Activated CD4-positive, alpha-beta T cell treated with anti-CD3 and anti-CD28 coated beads for 1 hour (primary cell): Measurements from ENCODE around the gene CCR2.
"Not testable (repeated sequence)": the region's sequence is repeated elsewhere in the genome, so short reads cannot be mapped to it uniquely, and the experiment has no call there.

Experiments
- DNase-seq: peaks from one replicate; pipeline ENCODE4 v3.0.0-alpha.2; 2020

The CCR2 gene

DNA sequence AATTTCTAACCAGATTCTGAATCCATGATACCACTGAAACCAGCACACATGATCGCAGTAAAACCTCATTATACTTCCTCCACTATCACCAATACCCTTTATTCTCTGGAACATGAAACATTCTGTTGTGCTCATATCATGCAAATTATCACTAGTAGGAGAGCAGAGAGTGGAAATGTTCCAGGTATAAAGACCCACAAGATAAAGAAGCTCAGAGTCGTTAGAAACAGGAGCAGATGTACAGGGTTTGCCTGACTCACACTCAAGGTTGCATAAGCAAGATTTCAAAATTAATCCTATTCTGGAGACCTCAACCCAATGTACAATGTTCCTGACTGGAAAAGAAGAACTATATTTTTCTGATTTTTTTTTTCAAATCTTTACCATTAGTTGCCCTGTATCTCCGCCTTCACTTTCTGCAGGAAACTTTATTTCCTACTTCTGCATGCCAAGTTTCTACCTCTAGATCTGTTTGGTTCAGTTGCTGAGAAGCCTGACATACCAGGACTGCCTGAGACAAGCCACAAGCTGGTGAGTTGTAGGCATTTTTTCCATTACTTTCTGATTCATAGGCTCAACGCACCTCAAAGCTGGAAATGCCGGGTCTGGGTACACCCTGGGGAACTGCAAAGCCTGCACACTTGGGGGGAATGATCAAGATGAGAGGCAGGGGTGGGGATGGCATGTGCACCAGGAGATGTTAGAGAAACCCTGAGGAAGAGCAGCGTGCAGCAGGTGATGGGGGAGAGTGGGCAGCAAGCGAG, at the start of gene CCR2:
Gene CCR2 (plus strand): TSS at position 465 of the 764 bp plus-strand sequence. CDS start 3,417 bp downstream, outside the sequence.
- no peak for DNase-seq

DNA sequence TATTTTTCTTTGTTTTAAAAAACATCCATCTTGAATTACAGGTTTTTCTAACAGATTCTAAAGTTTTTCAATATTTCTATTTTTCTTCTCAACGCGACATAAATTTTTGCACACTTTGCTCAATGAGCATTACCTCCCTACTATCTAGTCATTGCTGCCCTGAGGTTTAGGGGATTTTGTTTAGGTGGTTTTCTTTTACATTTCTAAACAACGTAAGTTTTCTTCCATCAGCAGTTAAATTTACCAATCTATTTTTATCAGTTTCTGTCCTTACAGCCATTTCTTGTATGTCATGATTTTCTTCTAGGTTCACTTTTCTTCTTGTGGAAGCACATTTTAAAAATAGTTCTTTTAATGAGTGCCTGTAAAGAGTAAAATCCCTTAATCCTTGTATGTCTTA, 49.2 kb upstream of the CCR2 start:
- no peak for DNase-seq

DNA sequence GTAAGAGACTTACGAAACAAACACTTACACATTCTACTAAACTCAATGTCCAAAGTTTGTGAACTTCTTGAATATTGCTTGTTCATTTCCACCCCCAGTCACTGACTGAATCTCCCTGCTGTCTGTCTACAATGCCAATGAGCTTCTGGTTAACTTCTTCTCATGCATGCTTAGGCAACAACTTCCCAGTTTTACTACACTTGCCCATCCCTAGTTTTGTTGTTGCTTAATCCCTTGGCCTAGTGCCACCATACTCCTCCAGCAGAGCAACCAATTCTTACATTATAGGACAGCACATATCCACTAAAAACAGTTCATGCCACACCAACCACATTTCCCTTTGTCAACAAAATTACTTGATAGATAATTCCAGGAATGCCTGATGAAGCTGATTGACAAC, 40.9 kb upstream of the CCR2 start:
- no peak for DNase-seq

DNA sequence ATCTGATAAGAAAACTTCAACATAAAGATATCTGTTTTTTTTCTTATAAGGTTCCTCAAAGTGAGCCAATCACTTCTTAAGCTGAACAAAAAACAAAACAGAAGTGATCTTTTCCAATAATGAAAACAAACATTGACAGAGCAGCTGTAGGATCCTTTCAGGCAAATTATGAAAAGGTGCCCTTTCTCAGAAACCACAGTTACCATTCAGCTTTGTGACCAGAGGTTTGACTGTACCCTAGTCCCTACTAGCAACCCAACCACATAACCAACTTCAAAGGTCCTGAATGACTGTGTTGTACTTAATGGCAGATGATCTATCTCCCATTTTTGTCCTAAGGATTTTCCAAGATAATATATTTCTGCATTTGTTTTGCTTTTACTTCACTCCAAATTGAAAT, 39.4 kb upstream of the CCR2 start:
- no peak for DNase-seq

DNA sequence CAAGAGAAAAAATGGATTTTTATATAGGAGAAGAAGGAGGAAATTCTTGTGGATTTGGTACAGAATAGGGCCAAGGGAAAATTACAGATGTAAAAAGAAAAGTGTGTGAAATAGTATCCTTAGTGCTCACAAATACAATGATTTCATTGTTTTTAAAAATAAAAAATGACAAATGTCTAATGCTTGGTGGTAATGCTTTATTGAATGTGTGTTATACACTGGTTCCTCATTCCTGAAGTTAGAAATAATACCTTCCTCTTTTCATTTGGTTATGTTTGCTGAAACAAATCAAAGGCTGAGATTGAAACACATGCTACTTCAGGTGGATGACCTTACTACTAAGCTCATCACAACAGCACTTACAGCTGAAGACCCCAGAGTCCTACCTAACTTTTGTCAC, 37.7 kb upstream of the CCR2 start:
- no peak for DNase-seq

DNA sequence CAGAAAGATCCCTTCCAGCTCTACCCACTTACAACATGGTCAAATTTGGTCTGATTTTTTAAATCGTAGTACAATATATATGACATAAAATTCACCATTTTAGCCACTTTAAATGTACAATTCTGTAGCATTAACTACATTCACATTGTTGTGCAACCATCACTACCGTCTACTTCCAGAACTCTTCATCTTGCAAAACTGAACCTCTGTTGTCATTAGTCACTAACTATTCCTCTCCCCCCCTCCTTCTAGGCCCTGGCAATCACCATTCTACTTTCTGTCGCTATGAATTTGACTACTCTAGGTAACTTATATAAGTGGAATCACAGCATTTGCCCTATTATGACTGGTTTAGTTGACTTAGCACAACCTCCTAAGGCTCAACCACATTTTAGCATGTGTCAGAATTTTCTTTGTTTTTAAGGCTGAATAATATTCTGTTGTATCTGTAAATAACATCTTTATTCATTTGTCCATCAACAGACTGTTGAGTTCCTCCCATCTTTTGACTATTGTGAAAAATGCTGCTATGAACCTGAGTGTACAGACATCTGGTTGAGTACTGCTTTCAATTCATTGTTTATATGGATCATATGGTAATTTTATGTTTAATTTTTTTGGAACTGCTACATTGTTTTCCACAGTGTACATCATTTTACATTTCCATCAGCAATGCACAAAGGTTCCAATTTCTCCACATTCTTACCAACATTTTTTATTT, 35.5 kb upstream of the CCR2 start:
- DNase-seq = no peak

DNA sequence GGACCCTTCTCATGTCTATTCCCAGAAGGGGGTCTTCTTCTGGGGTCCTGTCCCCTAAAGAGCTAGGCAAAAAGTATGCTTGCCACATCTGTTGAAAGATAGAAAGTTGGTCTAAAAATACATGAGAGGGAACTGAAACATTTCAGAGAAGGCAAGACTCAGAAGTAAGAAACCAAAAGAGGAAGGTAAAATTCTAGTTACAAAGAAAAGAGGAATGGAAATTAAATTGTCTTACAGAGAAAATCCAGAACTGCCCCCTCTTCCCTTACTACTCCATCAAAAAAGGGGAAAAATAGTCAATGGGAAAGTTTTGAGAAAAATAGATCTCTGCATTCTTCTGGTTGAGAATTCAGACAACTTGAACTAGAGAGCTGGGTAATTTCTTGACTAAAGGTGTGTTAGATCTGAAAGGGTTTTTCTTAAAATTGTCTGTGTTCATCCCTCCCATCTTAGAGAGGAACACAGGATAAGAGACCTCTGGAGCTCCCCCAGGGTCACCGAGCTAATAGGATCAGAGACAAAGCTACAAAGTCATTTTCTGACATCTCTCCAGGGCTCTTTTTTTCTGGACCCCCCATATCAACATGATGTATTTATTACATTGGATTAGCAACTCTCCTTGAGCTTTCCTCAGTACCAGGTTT, 32.3 kb upstream of the CCR2 start:
- DNase-seq = no peak

DNA sequence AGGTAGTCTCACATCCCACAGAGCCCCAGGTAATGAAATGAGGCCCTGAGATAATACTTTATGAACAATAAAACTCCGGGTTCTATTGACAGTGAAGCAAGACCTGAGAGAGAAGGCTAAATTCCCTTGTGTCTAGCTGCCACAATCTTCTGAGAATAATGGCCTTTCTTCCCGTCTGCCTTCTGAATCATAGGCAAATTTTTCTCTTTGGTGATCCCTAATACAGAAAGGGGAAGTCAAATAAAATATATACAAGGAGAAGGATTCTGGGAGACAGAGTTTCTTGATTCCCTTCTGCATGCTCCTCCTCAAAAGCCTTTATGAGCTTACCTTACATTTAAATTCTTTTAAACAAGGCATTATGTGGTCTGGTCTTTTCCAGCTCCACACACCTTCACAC, 29.9 kb upstream of the CCR2 start:
- DNase-seq = no peak

DNA sequence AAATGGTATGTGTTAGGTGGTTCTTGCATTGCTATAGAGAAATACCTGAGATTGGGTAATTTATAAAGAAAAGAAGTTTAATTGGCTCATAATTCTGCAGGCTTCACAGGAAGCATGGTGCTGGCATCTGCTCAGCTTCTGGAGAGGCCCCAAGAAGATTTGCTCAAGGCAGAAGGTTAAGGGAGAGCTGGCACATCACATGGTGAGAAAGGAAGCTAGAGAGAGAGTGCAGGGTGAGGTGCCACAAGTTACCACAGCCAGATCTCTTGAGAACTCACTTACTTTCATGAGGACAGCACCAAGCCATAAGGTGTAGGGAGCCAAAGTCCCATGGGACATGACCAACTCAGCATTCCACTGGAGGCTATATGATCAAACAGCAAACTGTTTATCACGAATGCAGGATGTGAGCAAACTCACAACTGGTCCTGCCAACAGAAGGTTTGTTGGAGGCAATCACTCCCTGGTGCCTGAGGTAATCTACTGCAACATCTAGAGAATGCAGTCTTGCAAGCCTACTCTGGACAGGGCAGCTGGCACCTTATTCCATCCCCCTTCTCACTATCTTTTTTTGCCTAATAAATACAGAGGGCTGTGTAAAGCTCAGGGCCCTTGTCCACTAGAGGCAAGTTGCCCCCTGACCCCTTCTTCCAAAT, 28.1 kb upstream of the CCR2 start:
- DNase-seq = no peak

DNA sequence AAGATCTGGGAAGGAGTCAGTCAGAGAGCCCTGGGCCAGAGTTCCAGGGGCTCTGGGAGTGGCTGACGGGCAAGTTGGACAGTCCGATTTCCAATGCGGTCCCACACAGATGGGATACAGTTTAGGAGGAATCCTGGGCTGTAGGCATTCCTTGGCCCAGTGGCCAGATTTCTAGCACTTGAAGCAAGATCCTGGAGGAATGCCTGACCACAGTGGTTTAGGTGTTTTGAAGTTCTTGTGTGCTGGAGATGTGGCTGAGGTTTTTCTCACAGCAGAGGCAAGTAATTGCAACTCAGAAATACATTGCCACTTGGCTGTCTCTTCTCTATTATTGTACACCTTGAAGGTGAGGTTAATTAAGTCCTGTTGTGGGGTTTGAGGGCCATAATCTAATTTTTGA, 23.2 kb upstream of the CCR2 start:
- not testable (repeated sequence) for DNase-seq

DNA sequence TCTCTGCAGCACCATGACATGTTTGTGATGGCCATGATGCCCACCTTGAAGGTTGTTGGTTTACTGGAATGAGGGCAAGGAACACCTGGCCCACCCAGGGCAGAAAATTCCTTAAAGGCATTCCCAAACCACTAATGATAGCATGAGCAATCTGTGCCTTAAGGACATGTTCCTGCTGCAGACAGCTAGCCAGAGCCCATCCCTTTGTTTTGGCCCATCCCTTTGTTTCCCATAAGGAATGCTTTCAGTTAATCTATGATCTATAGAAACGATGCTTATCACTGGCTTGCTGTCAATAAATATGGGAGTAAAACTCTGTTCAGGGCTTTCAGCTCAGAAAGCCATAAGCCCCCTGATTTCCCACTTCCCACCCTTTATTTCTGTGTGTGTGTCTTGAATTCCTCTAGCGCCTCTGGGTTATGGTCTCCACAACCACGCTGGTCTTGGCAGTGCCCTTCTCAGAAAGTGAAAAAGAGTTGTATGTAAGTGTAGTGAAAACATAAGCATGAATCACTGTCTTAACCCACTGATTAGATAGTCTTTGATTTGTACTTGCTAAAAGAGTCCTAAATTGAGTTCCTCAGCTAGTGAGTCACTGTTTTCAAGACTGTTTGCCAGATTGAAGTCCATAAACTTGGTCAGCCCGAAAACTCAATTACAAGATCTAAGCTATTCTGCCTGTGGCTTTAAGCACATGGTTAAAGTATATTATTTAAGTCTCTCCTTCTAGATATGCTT, 19.0 kb upstream of the CCR2 start:
- no peak for DNase-seq

DNA sequence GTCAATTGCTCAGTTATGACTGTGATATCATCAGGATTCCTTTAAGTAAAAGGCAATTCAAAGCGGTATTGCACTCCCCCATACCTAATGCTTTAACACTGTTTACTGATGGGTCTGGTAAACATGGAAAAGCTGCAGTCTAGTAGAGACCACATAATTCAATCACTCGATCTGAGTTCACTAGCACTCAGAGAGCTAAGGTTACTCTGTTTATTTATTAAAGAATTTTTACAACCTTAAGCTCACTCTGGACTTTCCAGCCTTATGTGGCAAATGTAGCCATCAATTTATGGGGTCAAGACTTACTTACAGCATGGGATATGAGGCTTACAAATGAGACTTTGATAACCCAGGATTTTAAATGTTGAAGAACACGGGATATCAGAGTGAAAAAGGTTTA, 18.4 kb upstream of the CCR2 start:
- DNase-seq = no peak

DNA sequence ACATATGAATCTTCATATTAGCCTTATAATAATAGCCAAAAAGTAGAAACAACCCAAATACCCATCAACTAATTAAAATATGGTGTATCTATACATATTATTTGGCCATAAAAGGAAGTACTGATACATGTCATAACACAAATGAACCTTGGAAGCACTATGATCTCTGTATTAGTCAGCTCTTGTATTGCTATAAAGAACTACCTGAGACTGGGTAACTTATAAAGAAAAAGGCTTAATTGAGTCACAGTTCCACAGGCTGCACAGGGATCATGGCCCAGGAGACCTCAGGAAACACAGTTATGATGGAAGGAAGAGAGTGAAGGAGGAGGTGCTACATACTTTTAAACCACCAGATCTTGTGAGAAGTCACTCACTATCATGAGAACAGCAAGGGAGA, 16.0 kb upstream of the CCR2 start:
- no peak for DNase-seq

DNA sequence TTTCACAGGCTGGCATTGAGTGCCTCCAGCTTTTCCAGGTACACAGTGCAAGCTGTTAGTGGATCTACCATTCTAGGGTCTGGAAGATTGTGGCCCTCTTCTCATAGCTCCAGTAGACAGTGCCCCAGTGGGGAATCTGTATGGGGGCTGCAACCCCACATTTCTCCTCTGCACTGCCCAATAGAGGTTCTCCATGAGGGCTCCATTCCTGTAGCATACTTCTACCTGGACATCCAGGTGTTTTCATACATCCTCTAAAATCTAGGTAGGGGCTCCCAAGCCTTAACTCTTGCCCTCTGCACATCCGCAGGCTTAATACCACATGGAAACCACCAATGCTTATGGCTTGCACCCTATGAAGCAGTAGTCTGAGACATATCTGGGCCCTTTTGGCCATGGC, 15.1 kb upstream of the CCR2 start:
- DNase-seq = no peak

DNA sequence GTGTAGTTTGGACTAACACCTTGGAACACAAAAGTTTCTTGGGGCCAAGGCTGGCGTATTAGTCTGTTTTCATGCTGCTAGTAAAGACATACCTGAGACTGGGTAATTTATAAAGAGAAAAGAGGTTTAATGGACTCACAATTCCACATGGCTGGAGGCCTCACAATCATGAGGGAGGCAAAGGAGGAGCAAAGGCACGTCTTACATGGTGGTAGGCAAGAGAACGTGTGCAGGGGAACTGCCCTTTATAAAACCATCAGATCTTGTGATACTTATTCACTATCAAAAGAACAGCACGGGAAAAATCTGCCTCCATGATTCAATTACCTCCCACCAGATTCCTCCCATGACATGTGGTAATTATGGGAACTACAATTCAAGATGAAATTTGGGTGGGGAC, 9.4 kb upstream of the CCR2 start:
- DNase-seq = no peak

DNA sequence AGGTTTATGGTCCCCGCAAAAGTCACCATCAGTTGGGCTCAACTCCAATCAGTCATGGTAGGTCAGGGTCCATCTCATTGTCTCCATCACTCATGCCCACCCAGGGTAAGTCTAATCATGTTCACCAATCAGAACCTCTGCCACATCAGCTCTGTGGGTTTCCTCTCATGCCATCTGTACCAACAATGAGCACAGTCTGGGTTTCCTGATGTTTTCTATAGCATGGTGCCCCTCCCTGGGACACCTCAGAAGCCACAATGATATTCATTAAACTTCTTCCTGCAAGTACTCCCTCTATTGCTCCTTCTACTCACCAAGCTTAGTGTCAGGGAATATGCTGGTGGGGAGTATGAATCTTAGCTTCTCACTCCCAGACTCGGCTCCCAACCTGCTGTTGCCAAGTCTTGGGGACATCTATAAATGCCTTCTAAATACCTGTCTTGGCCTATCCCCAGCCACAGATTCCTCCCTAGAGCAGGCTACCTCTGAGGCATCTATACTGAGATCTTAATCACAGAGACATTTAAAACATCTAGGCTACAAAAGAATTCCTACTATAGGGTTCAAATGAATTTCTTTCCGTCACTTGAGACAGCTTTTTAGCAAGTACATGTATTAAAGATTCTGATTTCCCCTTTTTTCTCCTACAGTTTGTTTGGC, 5.0 kb upstream of the CCR2 start:
- DNase-seq = no peak

DNA sequence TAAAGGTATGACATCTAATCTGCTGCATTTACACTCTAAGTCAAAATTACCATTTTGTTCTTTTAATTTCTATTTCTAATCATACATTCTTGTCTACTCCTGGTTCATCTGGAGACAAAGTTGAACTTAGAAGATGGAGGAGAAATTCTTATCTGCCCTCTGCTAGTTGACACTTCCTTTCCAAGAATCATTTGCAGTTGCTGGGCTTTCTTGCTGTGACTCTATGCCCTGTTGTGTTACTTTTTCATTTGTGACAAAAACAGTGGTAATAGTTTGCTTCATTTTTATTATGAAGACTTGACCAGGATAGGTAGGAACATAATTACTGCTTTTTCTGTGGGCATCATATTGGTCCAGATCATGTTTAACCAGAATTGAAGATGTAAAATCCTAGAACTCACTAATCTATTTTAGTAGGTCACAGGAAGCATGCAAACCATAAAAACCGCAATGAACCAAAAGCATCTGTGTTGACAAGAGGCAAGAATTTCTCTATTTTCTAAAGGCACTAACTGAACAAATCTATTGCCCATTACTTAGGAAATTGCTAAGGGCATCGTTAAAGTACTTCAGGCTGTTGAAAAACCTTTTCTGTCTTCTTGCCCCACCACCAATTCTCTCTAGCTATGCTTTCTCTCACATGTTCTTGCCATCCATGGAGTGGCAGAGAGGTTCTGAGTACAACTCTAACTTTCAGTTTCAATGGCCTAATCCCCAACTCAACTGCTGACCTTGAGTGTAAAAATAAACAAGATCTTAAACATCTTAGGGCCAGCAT, 4.2 kb upstream of the CCR2 start:
- no peak for DNase-seq

DNA sequence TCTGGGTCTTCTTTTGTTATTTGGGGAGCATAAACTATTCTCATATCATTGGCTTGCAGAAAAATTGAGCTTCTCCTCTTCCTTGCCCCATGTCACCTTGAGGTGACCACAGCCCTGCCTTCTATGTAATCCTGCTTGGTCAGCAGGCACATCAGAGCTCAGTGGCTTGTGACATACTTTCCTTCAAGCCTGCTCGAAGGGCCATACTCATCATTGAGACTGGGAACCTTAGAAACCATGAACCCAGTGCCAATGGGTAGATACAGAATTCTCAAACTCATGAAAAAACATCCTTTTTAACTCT, 3.7 kb upstream of the CCR2 start:
- no peak for DNase-seq

DNA sequence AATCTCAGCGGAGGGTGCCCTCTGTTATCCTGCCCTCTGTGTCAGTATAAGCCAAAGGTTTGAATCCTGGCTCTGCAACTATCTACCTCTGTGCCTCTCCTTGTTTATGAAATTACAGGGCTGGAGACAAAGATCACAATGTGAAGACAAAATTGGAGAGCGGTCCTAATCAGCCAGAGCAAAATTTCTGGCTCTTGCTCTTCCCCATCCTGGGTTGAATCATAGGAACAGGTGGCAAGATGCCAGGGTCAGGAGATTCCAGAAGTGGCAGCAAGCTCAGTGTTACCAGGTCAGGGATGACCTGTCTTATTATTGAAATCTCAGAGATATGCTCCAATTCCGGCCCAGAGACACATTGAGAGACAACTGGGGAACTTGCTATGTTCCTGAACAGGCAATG, 2.3 kb upstream of the CCR2 start:
- no peak for DNase-seq

DNA sequence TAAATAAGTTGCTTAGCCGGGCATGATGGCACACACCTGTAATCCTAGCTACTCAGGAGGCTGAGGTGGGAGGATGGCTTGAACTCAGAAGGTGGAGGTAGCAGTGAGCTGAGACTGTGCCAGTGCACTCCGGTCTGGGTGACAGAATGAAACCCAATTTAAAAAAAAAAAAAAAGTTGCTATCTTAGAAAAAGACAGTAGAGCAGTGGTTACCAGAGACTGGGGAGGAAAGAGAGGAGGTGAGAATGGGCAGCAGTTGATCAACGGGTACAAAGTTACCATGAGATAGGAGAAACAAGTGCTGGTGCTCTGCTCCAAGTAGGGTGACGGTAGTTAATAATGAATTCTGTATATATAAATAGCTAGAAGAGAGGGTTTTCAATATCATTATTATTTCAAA, 821 bp upstream of the CCR2 start:
- no peak for DNase-seq

DNA sequence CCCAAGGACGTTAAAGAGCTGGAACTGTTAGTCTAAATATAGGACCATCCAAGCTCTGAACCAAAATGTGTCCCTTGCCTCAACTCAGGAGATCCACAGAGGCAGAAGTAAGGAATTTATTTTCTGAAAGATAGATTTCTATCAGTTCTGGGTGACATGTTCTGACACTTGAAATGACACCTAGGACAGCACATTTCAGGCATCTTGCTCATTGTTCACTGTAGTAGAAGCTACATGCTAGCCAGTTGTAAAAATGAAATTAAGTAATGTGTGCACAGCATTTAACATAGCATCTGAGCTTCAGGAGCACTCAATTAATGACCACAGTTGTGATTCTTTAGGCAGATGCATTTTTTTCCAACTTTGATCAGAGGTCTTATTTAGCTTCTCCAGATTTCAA, 567 bp downstream of the CCR2 start:
- no peak for DNase-seq

DNA sequence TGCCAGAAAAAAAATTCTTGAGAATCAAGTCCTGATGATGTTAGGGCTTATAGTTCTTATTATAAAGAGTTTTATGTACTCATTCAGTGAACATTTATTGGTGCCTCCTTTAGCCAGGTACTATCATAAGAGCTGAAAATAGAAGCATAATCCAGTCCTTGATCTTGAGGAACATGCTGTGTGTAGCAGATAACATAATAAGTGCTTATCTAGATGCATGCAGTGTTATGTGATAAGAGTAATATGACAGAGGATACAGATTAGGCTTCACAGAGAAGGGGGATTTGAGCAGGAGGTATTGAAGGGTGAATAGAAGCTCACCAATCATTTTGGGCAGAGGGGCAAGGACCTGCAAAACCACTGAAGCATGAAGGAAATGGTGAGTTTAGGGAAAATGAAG, 1.1 kb downstream of the CCR2 start:
- no peak for DNase-seq
